NT2/D1 (cell line): Measurements from ENCODE around the gene SGCD.

Experiments used
- DNase-seq: peaks from one replicate; pipeline ENCODE4 v3.0.0-alpha.2; 2011; ENCODE audit warnings: low read depth, low spot score
- H3K27me3 ChIP-seq: 2 replicates; pipeline ENCODE4 v1.6.0; 2011; ENCODE audit warnings: mild to moderate bottlenecking; ENCODE audit not compliant: insufficient read length, insufficient read depth
- H3K36me3 ChIP-seq: 2 replicates; pipeline ENCODE4 v1.6.1; 2011; ENCODE audit warnings: mild to moderate bottlenecking, low read length, mixed read lengths; ENCODE audit not compliant: insufficient read depth, insufficient read length
- H3K4me1 ChIP-seq: 2 replicates; pipeline ENCODE4 v1.5.1; 2011; ENCODE audit not compliant: insufficient read depth, insufficient read length
- H3K4me3 ChIP-seq: 2 replicates; pipeline ENCODE4 v1.5.1; 2011; ENCODE audit warnings: low read depth; ENCODE audit not compliant: insufficient read length
- H3K9ac ChIP-seq: 2 replicates; pipeline ENCODE4 v1.6.0; 2011; ENCODE audit warnings: low read depth; ENCODE audit not compliant: insufficient read length
- H3K9me3 ChIP-seq: 2 replicates; pipeline ENCODE4 v1.5.1; 2011; ENCODE audit warnings: mild to moderate bottlenecking, low read length; ENCODE audit not compliant: insufficient read depth
- SUZ12 ChIP-seq: IDR thresholded peaks from 2 replicates; pipeline ENCODE4 v1.6.1; 2011; ENCODE audit not compliant: insufficient read length, insufficient read depth; ENCODE audit errors: extremely low read depth
- YY1 ChIP-seq: IDR thresholded peaks from 2 replicates; pipeline ENCODE4 v1.6.1; 2011; ENCODE audit not compliant: insufficient read length, insufficient read depth
- ZNF274 ChIP-seq: IDR thresholded peaks from 2 replicates; pipeline ENCODE4 v1.6.1; 2011; ENCODE audit warnings: mild to moderate bottlenecking, low read depth, low read length

The SGCD gene

DNA sequence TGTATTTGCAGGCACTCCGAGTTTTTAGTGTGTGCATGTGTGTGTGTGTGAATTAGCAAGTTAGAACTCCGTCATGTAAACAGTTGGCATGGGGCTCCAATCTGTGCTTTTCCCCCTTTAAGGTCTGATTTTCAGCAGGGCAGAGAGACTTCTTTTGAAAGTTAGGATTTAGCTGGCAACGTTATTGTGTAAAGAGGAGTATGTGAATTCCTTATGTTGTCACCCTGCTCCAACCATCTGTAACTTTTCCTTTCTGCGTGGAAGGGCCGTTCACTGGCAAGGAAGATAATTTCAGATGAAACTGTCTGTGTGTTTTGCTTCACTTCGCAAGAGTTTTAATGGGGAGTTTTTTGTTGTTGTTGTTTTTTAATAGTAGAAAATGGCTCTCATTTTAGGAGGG, 332 bp downstream of the SGCD start:
- DNase-seq: no peak
- TF ChIP-seq ZNF274 (no peak), YY1 (no peak), SUZ12 (no peak)
- Histone ChIP-seq H3K9ac (no peak overlapping the region), H3K4me1 (no peaks in the 10 kb centered on the region), H3K27me3 (no peaks in the 10 kb centered on the region), H3K4me3 (no peak overlapping the region), H3K36me3 (no peaks in the 10 kb centered on the region), H3K9me3 (no peaks in the 10 kb centered on the region)

DNA sequence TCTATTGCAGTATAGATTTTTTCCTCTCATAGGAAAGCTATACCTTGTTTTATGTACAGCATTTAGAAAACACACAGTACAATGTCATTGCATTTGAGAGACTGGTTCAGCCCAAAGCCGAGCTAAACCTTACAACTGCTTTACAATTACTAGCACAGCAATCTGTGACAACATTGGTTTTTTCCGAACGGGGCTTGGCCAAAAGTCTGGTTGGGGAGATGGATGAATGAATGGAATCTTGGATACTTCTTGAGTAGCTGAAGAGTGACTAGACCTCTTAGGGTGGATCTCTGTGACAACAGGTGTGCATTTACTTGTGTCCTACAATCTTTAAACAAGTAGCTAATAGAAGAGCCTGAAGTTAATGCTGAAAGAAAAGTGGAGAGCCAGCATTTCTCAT, 1.2 kb downstream of the SGCD start:
- no peaks in the 10 kb centered on the region for H3K4me1 ChIP-seq
- TF ChIP-seq SUZ12 (no peak), YY1 (no peak), ZNF274 (no peak)
- no peak for DNase-seq
- H3K27me3 ChIP-seq: no peaks in the 10 kb centered on the region
- no peaks in the 10 kb centered on the region for H3K36me3 ChIP-seq
- no peak overlapping the region for H3K9ac ChIP-seq
- H3K4me3 ChIP-seq: no peak overlapping the region
- H3K9me3 ChIP-seq: no peaks in the 10 kb centered on the region

DNA sequence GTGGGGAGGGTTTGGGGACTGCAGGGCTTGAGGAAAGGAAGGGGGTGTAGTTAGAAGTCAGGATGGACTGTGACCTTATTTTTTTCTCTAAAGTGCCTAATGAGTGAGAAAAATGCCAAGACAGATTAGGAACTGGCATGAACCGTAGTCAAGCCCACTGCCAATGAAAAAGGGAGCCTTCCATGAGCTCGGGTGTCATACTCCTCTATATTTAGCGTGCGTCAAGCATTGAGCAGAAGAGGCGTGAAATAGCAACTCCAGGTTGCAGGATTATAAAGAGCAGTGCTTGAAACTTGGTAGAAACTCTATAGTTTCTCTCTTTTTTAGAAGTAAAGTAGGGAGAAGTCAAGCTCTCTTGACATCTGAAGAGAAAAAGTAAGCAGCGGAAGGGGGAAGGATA, 1.8 kb downstream of the SGCD start:
- Histone ChIP-seq H3K9ac (no peak overlapping the region), H3K36me3 (no peaks in the 10 kb centered on the region), H3K4me1 (no peaks in the 10 kb centered on the region), H3K4me3 (no peak overlapping the region), H3K9me3 (no peaks in the 10 kb centered on the region), H3K27me3 (no peaks in the 10 kb centered on the region)
- no peak for DNase-seq
- no peak for TF ChIP-seq ZNF274

GRCh38 chr5:156329171-156329611, 2.2 kb downstream of the SGCD start:
- Histone ChIP-seq H3K4me1 (no peaks in the 10 kb centered on the region), H3K27me3 (no peaks in the 10 kb centered on the region), H3K36me3 (no peaks in the 10 kb centered on the region), H3K9me3 (no peaks in the 10 kb centered on the region), H3K9ac (no peak overlapping the region), H3K4me3 (no peak overlapping the region)
- TF ChIP-seq SUZ12: no peak
- no peak for TF ChIP-seq ZNF274
- no peak for TF ChIP-seq YY1
- no peak for DNase-seq

- TF ChIP-seq ZNF274 (no peak), SUZ12 (no peak), YY1 (no peak)
- H3K9me3 ChIP-seq: no peaks in the 10 kb centered on the region
- no peaks in the 10 kb centered on the region for H3K27me3 ChIP-seq
- no peaks in the 10 kb centered on the region for H3K36me3 ChIP-seq
- no peaks in the 10 kb centered on the region for H3K4me1 ChIP-seq
- H3K4me3 ChIP-seq: no peak overlapping the region
- no peak overlapping the region for H3K9ac ChIP-seq
- no peak for DNase-seq
Observed at GRCh38 chr5:156330141-156330870, 3.3 kb downstream of the SGCD start.

DNA sequence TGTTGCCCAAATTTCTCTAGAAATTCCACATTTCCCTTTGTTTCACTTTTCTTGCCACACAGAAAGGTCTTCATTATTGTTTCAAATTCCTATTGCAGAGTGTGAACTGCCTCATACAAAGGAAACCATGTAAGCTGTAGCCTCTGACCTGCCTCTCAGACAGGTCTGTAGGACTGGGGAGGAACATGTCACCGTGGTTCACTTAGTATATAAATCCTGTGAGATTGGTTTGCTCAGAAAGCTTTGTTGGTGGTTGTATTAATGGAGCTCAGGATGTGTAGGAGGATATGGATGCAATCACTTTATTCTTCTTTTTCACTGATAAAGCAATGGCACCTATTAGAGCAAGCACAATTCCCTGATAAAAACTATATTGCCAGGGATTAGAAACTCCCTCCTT, 4.2 kb downstream of the SGCD start:
- no peak overlapping the region for H3K9ac ChIP-seq
- no peaks in the 10 kb centered on the region for H3K36me3 ChIP-seq
- H3K27me3 ChIP-seq: no peaks in the 10 kb centered on the region
- no peaks in the 10 kb centered on the region for H3K9me3 ChIP-seq
- H3K4me3 ChIP-seq: no peak overlapping the region
- DNase-seq: no peak
- no peaks in the 10 kb centered on the region for H3K4me1 ChIP-seq
- TF ChIP-seq YY1 (no peak), SUZ12 (no peak), ZNF274 (no peak)

- H3K36me3 ChIP-seq: no peaks in the 10 kb centered on the region
- TF ChIP-seq SUZ12 (no peak), ZNF274 (no peak), YY1 (no peak)
- H3K9me3 ChIP-seq: no peaks in the 10 kb centered on the region
- no peak overlapping the region for H3K4me3 ChIP-seq
- DNase-seq: no peak
- H3K9ac ChIP-seq: no peak overlapping the region
- no peaks in the 10 kb centered on the region for H3K4me1 ChIP-seq
- no peaks in the 10 kb centered on the region for H3K27me3 ChIP-seq
Observed at GRCh38 chr5:156331845-156332244, 4.9 kb downstream of the SGCD start.
